Measurements from ENCODE around the gene GAS1. TPM values are rescaled to one million over a fixed set of nuclear protein-coding genes. Genes with fewer than 3 reads are reported as not detected.

Gene GAS1
- total RNA-seq, 1 donor, result 25.0 TPM

GRCh38 chr9:86955561-86955960, 8.3 kb upstream of the GAS1 start:
- no peak for DNase-seq (ENCODE audit: low read depth)
- no peak overlapping the region for H3K4me3 ChIP-seq (ENCODE audit: low read depth, low read length)
- TF ChIP-seq, protein P1, sequence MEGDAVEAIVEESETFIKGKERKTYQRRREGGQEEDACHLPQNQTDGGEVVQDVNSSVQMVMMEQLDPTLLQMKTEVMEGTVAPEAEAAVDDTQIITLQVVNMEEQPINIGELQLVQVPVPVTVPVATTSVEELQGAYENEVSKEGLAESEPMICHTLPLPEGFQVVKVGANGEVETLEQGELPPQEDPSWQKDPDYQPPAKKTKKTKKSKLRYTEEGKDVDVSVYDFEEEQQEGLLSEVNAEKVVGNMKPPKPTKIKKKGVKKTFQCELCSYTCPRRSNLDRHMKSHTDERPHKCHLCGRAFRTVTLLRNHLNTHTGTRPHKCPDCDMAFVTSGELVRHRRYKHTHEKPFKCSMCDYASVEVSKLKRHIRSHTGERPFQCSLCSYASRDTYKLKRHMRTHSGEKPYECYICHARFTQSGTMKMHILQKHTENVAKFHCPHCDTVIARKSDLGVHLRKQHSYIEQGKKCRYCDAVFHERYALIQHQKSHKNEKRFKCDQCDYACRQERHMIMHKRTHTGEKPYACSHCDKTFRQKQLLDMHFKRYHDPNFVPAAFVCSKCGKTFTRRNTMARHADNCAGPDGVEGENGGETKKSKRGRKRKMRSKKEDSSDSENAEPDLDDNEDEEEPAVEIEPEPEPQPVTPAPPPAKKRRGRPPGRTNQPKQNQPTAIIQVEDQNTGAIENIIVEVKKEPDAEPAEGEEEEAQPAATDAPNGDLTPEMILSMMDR (IDR thresholded peaks at IDR 0.05; ENCODE audit: insufficient read depth, low read length), result no peak

DNA sequence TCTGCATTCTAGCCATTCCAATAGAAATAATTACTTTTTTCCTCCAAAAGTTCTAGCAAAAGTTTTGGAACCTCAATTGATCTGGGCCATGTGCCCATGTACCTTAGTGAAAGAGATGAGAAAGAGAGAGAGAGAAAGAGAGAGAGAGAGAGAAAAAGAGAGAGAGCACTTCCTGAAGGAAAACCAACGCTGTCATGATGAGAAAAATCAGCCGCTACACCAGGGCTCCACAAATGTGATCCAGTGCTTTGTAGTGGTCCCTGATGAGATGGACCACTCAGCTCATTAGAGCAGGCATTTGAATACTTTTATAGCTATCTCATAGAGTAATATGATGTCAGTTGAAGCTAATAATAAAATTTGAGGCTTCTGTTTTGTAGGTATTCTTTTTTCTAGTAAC, 7.7 kb upstream of the GAS1 start:
- TF ChIP-seq, protein P1 (IDR thresholded peaks at IDR 0.05; ENCODE audit: insufficient read depth, low read length), result no peak
- H3K4me3 ChIP-seq (ENCODE audit: low read depth, low read length), result no peak overlapping the region
- DNase-seq (ENCODE audit: low read depth), result no peak

DNA sequence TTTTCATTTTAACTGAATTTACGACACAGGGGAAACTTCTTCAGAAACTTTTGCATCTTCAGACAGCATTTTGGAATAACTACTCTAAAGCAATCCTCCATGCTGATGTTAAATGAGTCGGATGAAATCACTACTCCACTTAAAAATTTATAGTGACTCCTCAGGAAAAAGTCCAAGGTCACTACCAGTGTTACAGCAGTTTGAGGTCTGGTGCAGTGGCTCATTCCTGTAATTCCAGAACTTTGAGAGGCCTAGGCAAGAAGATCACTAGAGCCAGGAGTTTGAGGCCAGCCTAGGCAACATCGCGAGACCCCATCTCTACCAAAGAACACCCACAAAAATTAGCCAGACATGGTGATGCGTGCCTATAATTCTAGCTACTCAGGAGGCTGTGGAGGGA, 5.9 kb upstream of the GAS1 start:
- TF ChIP-seq, protein P1 (IDR thresholded peaks at IDR 0.05; ENCODE audit: insufficient read depth, low read length), result no peak
- no peak for DNase-seq (ENCODE audit: low read depth)
- H3K4me3 ChIP-seq (ENCODE audit: low read depth, low read length), result no peak overlapping the region

DNA sequence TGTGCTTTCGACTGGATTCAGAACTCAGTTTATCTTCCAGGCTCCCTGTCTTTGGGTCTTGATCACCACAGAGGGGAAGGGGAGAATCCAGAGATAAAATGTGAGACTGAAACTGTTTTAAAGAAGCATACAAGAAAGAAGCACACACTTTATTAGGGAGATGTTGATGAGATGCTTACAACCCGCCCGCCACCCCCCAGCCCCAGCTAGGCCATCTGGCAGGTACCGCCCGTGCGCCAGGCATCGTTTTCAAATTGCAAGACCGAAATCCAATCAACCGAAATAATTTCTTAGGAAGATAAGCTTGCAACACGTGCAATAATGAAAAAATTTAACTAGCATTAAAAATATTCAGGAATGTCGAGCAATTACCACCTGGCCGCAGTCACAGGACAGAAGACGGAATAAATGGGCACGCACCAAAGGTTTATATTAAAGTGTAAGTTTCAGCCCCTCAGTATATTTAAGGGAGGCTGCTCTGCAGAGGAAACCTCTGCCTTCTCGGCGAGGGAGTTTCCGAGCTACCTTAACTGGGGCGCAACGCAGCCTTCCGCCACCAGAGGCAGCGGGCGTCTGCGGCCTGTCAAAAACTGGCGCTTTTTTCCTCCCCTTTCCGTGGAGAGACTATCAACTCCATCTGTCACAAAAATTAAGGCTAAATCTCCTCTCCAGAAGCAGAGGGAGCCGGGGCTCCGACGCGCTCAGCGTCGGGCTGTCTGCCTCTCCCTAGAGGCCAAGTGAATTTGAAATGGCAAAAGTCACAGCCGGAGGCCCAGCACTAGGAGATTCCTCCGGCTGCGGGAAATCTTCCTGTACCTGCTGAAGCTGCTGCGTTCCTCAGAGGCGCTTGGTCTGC, 996 bp upstream of the GAS1 start:
- peak; percentile 90 for DNase-seq (ENCODE audit: low read depth)
- TF ChIP-seq, protein P1 (IDR thresholded peaks at IDR 0.05; ENCODE audit: insufficient read depth, low read length), result peak; percentile 98
- peak overlapping the region; percentile 73 for H3K4me3 ChIP-seq (ENCODE audit: low read depth, low read length)

GRCh38 chr9:86946201-86947145, 833 bp downstream of the GAS1 start:
- peak; percentile 71 for DNase-seq (ENCODE audit: low read depth)
- peak overlapping the region; percentile 92 for H3K4me3 ChIP-seq (ENCODE audit: low read depth, low read length)
- TF ChIP-seq, protein P1 (IDR thresholded peaks at IDR 0.05; ENCODE audit: insufficient read depth, low read length), result peak; percentile 4

DNA sequence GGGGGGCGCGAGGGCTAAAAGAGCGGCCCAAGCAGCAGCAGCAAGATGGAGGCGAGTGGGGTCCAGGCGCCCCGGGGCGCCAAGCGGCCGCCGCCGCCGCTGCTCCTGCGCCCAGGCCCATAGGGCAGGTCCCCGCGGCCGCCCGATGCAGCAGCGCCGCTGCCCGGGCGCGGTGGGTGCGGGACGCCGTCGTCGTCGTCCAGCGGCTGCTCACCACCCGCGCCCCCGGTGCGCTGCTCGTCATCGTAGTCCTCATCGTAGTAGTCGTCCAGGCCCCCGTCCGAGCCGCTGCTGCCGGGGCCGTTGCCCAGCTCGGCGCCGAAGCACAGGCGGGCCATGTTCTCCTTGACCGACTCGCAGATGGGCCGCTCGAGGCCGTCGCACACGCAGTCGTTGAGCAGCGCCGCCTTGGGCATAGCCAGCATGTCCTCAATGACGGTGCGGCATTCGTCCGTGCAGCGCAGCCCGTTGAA, 1.5 kb downstream of the GAS1 start:
- H3K4me3 ChIP-seq (ENCODE audit: low read depth, low read length), result peak overlapping the region; percentile 92
- TF ChIP-seq, protein P1 (IDR thresholded peaks at IDR 0.05; ENCODE audit: insufficient read depth, low read length), result no peak
- peak; percentile 43 for DNase-seq (ENCODE audit: low read depth)
